ENCODE data around the gene YPEL2. TPM values are rescaled to one million over a fixed set of nuclear protein-coding genes. Genes with fewer than 3 reads are reported as not detected.
A peak's percentile ranks its signal among the peaks of the same experiment; 100 is the strongest.

The YPEL2 gene
- total RNA-seq, 1 experiment from 2014 or later: 4.2 TPM

DNA sequence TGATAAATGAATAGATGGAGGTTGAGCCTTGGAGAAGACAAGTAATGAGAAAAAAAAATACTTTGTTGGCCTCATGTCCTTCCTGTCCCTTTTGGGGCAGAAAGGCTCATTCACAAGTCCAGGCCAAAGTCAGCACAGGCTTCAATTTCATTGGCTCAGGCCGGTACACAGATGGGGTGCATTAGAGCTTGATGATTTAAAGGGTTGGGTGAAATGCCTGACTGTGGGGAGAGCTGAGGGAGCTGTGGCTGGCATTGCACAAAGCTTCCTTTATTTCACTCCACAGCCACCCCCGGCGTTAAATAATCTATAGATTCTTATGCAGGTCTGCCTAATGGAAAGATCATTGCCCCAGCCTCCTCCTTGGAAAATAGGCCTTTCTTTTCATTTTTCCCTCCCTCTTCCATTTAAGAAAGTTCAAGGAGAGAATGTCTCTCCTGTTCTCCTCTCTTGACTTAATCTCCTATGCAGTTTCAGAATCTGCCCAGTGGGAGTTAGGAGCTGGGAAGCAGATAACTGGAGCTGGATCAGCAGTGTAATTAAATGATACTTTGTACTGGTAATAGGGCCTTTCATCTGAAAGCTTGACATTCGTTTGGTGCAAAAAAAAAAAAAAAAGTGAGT lies 24.4 kb downstream of the YPEL2 start:
- H3K4me3 ChIP-seq: no peak overlapping the region
- H3K27me3 ChIP-seq (replicated peaks): no peaks in the 10 kb centered on the region
- H3K9me3 ChIP-seq (replicated peaks): no peaks in the 10 kb centered on the region; the same call in 1 of the 2 replicates
- no peak for DNase-seq (ENCODE audit: low read depth in 1 of 2, low spot score in 2 of 2)
- no peaks in the 10 kb centered on the region for H3K36me3 ChIP-seq
- H3K27ac ChIP-seq: no peak overlapping the region
- H3K4me1 ChIP-seq (replicated peaks): peaks cover 47% of the 10 kb centered on the region

DNA sequence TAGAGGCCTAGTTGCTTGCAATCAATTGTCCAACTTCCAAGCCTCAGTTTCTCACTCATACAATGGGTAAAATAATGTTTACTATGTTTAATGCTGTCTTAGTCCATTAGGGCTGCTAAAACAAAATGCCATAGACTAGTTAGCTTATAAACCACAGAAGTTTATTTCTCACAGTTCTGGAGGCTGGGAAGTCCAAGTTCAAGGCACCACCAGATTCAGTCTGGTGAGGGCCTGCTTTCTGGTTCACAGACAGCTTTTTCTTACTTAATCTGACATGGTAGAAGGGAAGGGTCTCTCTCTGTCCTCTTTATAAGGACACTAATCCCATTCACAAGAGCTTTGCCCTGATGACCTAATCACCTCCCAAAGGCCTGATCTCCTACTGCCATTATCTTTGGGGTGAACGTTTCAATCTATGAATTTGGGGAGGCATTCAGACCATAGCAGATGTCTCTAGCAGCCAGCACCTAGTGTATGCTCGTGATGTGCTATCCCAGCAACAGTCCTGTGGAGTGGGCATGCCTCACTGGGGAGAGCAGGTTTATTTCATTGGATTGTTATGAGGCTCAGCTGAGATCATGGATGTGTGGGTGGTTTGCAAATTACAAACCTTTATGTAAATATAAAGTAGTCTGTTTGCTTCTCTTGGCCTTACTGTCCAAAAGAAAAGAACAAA lies 25.2 kb downstream of the YPEL2 start:
- H3K9me3 ChIP-seq (replicated peaks): no peaks in the 10 kb centered on the region
- peak in 1 of 2 experiments; percentile 73 for DNase-seq (ENCODE audit: low read depth in 1 of 2, low spot score in 2 of 2)
- no peaks in the 10 kb centered on the region for H3K27me3 ChIP-seq (replicated peaks)
- no peaks in the 10 kb centered on the region for H3K36me3 ChIP-seq
- no peak overlapping the region for H3K4me3 ChIP-seq
- peak overlapping the region; percentile 96 for H3K27ac ChIP-seq
- peaks cover 51% of the 10 kb centered on the region for H3K4me1 ChIP-seq (replicated peaks)

GRCh38 chr17:59357219-59357697 lies 25.8 kb downstream of the YPEL2 start:
- peaks cover 56% of the 10 kb centered on the region for H3K4me1 ChIP-seq (replicated peaks)
- peak in 1 of 2 experiments; percentile 92 for DNase-seq (ENCODE audit: low read depth in 1 of 2, low spot score in 2 of 2)
- no peaks in the 10 kb centered on the region for H3K9me3 ChIP-seq (replicated peaks)
- no peaks in the 10 kb centered on the region for H3K27me3 ChIP-seq (replicated peaks)
- no peak overlapping the region for H3K4me3 ChIP-seq
- peak overlapping the region; percentile 96 for H3K27ac ChIP-seq
- H3K36me3 ChIP-seq: no peaks in the 10 kb centered on the region

DNA sequence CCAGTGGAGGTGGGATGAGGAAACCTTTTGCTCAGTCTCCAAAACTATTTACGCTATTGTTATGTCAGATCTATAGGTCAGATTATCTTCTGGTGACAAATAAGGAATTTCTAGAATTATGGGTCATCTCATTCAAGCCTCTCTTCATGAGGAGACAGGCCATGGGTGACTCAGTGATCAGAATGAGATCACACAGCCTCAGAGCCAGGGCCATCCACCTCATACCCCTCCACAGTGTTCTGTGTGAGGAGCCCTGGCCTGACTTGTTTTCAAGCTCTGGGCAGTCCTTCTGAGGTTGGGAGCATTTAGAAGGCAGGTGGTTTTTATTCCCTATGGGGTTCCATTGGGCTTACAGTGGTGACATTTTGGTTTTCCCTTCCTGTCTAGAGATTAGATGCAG lies 26.5 kb downstream of the YPEL2 start:
- no peak overlapping the region for H3K4me3 ChIP-seq
- DNase-seq (ENCODE audit: low read depth in 1 of 2, low spot score in 2 of 2): peak; percentile 78 to 83
- no peaks in the 10 kb centered on the region for H3K27me3 ChIP-seq (replicated peaks)
- no peaks in the 10 kb centered on the region for H3K36me3 ChIP-seq
- peaks cover 63% of the 10 kb centered on the region for H3K4me1 ChIP-seq (replicated peaks)
- H3K27ac ChIP-seq: peak overlapping the region; percentile 96
- H3K9me3 ChIP-seq (replicated peaks): no peaks in the 10 kb centered on the region

DNA sequence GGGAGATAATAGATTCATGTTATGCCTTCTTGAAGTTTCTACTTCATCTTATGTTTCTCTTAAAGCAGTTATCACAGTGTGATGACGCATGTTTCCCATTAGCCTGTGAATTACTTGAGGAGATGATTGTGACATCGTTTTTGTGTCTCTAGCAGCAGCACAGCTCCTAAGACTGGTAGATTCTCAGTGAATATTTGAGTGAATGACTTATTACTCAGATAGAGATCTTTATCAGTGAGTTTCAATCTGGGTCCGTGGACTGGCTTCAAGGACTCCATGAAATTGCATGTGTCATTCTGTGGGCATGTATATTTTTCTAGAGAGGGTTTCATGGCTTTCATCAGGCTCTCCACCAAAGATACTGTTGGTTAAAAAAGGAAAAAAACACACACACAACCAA lies 29.9 kb downstream of the YPEL2 start:
- H3K27me3 ChIP-seq (replicated peaks): no peaks in the 10 kb centered on the region
- H3K9me3 ChIP-seq (replicated peaks): no peaks in the 10 kb centered on the region
- H3K4me3 ChIP-seq: no peak overlapping the region
- peaks cover 72% of the 10 kb centered on the region for H3K4me1 ChIP-seq (replicated peaks)
- no peaks in the 10 kb centered on the region for H3K36me3 ChIP-seq
- DNase-seq (ENCODE audit: low read depth in 1 of 2, low spot score in 2 of 2): peak in 1 of 2 experiments; percentile 69
- peak overlapping the region; percentile 31 for H3K27ac ChIP-seq

GRCh38 chr17:59361916-59362810 lies 30.7 kb downstream of the YPEL2 start:
- no peak overlapping the region for H3K4me3 ChIP-seq
- DNase-seq (ENCODE audit: low read depth in 1 of 2, low spot score in 2 of 2): peak in 1 of 2 experiments; percentile 88
- no peaks in the 10 kb centered on the region for H3K27me3 ChIP-seq (replicated peaks)
- H3K9me3 ChIP-seq (replicated peaks): no peaks in the 10 kb centered on the region
- H3K4me1 ChIP-seq (replicated peaks): peaks cover 72% of the 10 kb centered on the region
- peak overlapping the region; percentile 31 for H3K27ac ChIP-seq
- H3K36me3 ChIP-seq: no peaks in the 10 kb centered on the region

DNA sequence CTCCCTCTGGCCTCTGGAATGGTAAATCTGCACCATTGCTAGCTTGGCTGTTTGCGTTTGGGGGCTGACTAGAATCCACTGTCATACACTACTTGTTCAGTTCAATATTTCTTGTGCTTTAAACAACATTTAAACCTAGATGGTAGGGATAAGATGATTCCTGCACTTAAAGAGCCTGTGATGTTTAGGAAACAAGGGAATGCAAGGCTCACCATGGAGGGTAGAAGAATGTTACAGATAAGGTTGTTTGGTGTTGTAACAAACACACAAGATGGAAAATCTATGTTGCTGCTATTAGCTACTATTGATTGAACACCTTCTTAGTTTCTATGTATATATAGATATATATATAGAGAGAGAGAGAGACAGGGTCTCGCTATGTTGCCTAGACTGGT lies 31.4 kb downstream of the YPEL2 start:
- Histone ChIP-seq H3K27me3 (replicated peaks) (no peaks in the 10 kb centered on the region), H3K4me1 (replicated peaks) (peaks cover 72% of the 10 kb centered on the region), H3K4me3 (no peak overlapping the region), H3K27ac (peak overlapping the region; percentile 1; the same call in 1 of the 2 replicates), H3K9me3 (replicated peaks) (no peaks in the 10 kb centered on the region), H3K36me3 (no peaks in the 10 kb centered on the region)
- no peak for DNase-seq (ENCODE audit: low read depth in 1 of 2, low spot score in 2 of 2)

- no peaks in the 10 kb centered on the region for H3K27me3 ChIP-seq (replicated peaks)
- no peaks in the 10 kb centered on the region for H3K36me3 ChIP-seq
- peaks cover 73% of the 10 kb centered on the region for H3K4me1 ChIP-seq (replicated peaks)
- no peak overlapping the region for H3K27ac ChIP-seq
- no peak overlapping the region for H3K4me3 ChIP-seq
- H3K9me3 ChIP-seq (replicated peaks): no peaks in the 10 kb centered on the region
- DNase-seq (ENCODE audit: low read depth in 1 of 2, low spot score in 2 of 2): no peak
Observed at GRCh38 chr17:59365383-59365981, 34.0 kb downstream of the YPEL2 start.

GRCh38 chr17:59366040-59366757 lies 34.7 kb downstream of the YPEL2 start:
- Histone ChIP-seq H3K9me3 (replicated peaks) (no peaks in the 10 kb centered on the region), H3K27me3 (replicated peaks) (no peaks in the 10 kb centered on the region), H3K27ac (peak overlapping the region; percentile 60), H3K36me3 (no peaks in the 10 kb centered on the region), H3K4me3 (no peak overlapping the region), H3K4me1 (replicated peaks) (peaks cover 69% of the 10 kb centered on the region)
- DNase-seq (ENCODE audit: low read depth in 1 of 2, low spot score in 2 of 2): peak; percentile 63 to 72

- no peaks in the 10 kb centered on the region for H3K27me3 ChIP-seq (replicated peaks)
- H3K9me3 ChIP-seq (replicated peaks): no peaks in the 10 kb centered on the region
- peak in 1 of 2 experiments; percentile 73 for DNase-seq (ENCODE audit: low read depth in 1 of 2, low spot score in 2 of 2)
- no peaks in the 10 kb centered on the region for H3K36me3 ChIP-seq
- peaks cover 69% of the 10 kb centered on the region for H3K4me1 ChIP-seq (replicated peaks)
- no peak overlapping the region for H3K4me3 ChIP-seq
- peak overlapping the region; percentile 60 for H3K27ac ChIP-seq
Observed at GRCh38 chr17:59366773-59367656, 35.6 kb downstream of the YPEL2 start.

- Histone ChIP-seq H3K36me3 (no peaks in the 10 kb centered on the region), H3K27me3 (replicated peaks) (no peaks in the 10 kb centered on the region), H3K9me3 (replicated peaks) (no peaks in the 10 kb centered on the region), H3K27ac (peak overlapping the region; percentile 60), H3K4me3 (no peak overlapping the region), H3K4me1 (replicated peaks) (peaks cover 69% of the 10 kb centered on the region)
- no peak for DNase-seq (ENCODE audit: low read depth in 1 of 2, low spot score in 2 of 2)
Observed at GRCh38 chr17:59367657-59368045, 36.2 kb downstream of the YPEL2 start.

GRCh38 chr17:59368218-59368857 lies 36.9 kb downstream of the YPEL2 start:
- peak; percentile 68 to 76 for DNase-seq (ENCODE audit: low read depth in 1 of 2, low spot score in 2 of 2)
- H3K27ac ChIP-seq: peak overlapping the region; percentile 60
- H3K9me3 ChIP-seq (replicated peaks): no peaks in the 10 kb centered on the region
- no peaks in the 10 kb centered on the region for H3K27me3 ChIP-seq (replicated peaks)
- H3K36me3 ChIP-seq: no peaks in the 10 kb centered on the region
- H3K4me3 ChIP-seq: no peak overlapping the region
- H3K4me1 ChIP-seq (replicated peaks): peaks cover 73% of the 10 kb centered on the region

All from SJSA1 (cell line).